ENCODE results near the gene SHC3.
"Not testable (repeated sequence)": the region's sequence is repeated elsewhere in the genome, so short reads cannot be mapped to it uniquely, and the experiment has no call there.

Gene SHC3, protein sequence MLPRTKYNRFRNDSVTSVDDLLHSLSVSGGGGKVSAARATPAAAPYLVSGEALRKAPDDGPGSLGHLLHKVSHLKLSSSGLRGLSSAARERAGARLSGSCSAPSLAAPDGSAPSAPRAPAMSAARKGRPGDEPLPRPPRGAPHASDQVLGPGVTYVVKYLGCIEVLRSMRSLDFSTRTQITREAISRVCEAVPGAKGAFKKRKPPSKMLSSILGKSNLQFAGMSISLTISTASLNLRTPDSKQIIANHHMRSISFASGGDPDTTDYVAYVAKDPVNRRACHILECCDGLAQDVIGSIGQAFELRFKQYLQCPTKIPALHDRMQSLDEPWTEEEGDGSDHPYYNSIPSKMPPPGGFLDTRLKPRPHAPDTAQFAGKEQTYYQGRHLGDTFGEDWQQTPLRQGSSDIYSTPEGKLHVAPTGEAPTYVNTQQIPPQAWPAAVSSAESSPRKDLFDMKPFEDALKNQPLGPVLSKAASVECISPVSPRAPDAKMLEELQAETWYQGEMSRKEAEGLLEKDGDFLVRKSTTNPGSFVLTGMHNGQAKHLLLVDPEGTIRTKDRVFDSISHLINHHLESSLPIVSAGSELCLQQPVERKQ

DNA sequence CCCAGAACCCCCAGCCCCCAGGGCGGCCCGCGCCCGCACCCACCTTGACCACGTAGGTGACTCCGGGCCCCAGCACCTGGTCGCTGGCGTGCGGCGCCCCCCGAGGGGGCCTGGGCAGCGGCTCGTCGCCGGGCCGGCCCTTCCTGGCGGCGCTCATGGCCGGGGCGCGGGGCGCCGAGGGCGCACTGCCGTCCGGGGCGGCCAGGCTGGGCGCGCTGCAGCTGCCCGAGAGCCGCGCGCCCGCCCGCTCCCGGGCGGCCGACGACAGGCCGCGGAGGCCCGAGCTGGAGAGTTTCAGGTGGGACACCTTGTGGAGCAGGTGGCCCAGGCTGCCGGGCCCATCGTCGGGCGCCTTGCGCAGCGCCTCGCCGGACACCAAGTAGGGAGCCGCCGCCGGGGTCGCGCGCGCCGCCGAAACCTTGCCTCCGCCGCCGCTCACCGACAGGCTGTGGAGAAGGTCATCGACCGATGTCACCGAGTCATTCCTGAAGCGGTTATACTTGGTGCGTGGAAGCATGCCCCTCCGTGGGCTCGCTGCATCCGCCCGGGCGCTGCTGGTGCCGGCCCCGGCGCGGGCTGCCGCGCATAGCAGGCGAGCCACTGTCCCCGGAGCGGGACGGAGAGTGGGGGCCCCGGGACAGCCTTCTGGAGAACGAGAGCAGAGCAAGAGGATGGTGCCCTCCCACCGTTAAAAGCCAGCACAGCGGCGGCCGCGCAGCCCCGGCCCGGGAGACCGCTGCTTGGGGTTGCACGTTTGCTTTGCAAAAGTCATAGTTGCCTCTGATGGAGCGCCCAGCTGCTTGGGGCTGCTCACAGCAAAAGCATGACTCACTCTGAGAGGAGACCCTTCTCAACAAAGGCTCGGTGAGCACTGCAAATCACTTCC lies at the start of gene SHC3:
Gene SHC3 (minus strand): TSS at position 875 of the 886 bp plus-strand sequence. CDS start 358 bp downstream, at position 517.
- no peak for DNase-seq

DNA sequence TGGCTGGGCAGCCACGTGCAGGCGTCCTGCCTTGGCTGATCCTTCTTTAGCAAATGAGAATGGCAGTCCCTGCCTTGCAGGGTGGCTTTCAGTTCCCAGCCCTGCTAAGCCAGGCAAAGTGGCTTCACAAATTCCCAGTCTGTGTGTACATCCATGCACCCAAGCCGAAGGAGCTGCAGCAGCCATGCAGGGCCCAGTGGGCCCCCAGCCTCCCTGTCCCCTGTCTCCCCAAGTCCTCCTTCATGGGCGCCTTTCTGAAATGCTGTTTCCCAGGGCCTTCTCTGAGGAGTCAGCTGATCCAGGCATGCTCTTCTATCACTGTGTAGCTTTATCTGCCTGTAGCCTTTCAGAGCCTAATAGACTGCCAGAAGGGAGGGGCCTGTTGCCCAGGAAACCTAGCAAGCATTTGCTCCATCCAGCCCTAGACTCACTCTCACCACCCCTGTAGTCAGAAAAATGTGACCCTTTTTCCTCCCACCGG lies 47.4 kb upstream of the SHC3 start:
- no peak for DNase-seq

DNA sequence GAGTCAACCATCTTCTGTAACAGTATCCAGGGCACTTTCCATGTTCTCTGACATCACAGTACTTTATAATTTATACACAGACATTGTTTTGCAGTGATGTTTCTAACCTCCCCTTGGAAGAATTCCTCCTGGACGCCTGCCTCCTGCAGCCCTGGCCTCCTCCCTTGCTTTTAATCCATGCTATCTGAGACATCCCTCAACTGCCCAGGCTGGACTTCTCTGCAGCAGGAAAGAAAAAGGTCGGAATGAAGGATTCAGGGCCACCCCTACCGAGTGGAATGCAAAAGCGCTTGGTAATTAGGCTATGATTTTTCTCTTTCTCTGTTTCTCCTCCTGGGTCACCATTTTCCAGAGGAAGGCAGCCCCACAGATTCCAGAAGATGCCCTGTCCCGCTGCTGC lies 47.0 kb upstream of the SHC3 start:
- no peak for DNase-seq

DNA sequence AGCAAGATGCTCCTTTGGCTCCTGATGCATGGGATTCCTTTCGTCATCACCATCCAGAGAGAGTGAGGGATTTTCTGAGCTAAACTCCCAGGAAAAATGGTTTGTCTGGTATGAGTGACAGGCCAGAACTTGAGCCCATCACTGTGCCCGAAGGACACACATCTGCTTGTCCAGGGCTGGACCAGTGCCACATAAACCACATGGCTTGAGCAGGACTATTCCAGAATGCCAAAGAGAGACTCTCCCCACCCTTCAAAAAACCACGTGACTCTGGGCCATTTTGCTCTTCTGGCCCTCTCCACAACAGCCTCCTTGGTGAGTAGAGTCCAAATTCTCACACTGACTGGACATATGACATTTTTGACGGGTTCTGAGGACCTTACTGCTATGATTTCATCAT lies 46.4 kb upstream of the SHC3 start:
- DNase-seq = no peak

DNA sequence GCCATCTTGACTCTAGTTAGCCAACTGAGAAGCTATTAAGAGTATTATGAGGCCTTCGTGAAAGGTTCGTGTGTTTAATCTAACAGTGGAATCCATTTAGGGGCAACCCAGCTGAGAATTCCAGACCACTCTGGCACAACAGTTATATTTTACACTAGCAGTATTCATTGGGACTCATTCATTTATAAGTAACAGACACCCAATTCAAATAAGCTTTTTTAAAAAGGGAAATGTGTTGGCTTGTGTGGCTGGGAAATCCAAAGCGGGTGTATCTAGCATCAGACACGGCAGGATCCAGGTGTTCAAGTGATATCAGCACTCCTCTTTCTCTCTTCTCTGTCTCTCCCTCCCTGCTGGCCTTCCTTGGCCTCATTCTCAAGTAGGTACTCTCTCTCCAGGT lies 46.0 kb upstream of the SHC3 start:
- no peak for DNase-seq

DNA sequence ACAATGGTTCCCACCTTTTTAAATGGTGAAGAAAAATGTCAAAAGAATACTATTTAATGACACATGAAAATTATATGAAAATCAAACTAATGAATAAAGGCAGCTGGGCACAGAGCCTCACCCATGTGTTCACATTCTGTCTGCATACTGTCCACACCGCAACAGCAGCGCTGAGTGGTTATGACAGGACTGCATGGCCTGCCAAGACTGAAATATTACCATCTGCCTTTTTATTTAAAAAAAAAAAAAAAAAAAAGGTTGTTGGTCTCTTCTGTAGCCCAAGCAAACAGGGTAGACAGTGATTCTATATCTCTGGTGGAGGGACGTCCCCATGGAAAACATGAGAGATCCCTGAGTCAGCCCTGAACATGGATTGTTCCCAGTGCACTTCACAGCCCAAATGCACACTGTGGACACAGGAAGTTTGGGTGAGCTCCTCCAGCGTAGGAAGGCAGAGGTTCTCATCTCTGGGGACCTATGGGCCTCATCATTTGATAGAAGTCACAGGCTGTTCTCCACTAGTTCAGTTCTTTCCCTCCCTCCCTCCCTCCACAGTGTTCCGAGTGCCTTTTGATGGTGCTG lies 44.9 kb upstream of the SHC3 start:
- DNase-seq = no peak

DNA sequence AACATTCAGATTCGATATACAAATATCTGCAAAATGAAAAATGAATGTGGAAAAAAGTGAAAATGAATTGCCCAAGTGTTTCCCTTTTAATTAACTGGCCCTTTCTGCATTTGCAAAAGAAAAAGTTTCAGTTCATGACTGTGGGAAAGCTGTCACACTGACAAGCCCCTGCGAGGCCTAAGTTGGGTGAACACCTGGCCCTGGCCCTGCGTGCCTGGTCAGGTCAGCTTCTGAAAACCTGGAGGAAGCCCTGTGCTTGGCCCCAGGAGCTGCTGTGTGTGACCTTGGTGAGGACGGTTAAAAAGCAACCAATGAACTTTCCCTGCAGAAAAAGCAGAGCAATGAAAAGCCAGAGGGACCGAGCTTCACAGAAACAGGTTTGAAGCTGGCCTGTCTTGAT lies 41.0 kb upstream of the SHC3 start:
- DNase-seq = no peak

DNA sequence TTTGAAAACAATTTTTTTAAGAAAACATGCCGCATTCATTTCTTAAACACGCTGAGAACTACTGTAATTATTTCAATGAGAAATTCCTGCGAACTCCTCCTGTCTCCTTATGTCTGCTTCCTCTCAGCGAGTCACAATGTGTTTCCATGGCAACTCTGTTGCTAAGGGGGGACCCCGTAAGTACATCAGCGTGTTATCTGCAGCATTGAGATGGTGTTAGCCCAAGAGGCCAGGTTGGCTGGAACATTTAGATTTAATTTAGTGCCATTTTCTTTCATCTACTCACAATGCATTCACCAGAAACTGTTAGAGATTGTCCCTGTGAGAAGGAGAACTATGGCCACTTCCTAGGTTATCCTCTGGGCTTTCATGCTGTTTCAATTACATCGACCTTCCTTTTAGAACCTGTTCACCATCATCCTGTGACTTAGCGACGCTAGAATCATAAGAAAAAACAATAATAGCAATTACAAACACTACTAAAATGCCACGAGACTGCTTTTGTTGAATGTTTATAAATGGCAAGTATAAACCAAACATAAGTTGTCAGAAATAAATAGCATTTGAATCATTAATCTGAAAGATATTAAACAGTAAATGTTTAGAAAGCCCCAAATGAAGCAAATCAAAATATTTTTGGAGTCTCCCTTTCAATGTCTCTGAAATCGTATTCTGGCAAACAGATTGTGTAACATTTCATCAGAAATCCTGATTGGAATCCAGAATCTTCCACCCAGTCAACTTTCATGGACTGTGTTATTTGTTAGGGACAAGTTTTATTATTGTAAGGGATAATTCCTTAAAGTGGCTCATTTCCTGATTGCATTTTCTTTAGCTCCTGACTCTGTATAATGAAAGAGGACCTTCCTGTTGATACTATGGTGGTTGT lies 39.7 kb upstream of the SHC3 start:
- no peak for DNase-seq

DNA sequence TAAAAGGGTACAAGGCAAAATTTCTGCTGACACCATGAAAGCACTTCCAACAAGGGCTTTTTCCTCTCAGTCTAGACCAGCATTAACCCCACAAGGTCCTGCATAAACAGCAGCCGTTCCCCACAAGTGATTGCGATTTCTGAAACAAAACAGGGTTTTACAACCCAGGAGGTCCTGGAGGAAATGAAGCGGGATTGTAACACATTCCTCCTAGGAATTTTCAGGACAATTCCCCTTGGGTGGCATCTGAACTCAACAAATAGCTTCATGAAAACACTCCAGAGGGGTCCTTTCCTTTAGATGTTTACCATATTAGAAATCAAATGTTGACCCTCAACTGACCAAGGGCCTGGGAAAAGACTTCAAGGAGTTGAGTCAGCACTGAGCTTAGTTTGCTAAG lies 36.7 kb upstream of the SHC3 start:
- DNase-seq = no peak

DNA sequence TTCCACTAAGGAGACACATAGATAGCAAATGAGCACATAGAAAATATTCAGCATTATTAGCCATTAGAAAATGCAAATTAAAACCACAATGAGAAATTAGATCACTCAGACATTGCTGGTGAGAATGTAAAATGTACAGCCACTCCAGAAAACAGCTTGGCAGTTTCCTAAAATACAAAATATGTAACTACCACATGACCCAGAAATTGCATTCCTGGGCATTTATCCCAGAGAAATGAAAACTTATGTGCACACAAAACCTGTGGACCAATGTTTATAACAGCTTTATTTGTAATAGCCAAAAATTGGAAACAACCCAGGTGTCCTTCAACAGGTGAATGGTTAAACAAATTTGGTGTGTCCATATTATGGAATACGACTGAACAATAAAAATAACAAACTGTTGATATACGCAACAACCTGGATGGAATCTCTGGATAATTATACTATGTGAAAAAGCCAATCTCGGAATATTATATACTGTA lies 34.8 kb upstream of the SHC3 start:
- no peak for DNase-seq

DNA sequence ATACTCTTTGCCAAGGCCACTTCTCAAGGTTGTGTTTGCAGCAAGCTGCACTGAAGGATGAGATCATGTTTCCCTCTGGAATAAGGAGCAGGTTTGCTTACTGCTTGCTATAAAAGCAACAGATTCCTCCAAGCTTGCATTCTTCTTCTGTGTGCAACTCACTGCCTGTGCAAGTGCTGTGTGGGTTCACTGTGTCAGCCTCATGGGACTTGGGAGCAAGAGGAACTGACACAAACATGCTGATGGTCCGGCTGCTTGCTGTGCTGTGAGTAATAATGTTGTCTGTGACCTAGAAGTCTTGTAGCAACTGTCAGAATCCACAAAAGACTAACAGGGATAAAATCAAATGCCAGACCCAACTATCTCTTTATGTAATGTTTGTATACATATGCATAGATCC lies 33.6 kb upstream of the SHC3 start:
- no peak for DNase-seq

DNA sequence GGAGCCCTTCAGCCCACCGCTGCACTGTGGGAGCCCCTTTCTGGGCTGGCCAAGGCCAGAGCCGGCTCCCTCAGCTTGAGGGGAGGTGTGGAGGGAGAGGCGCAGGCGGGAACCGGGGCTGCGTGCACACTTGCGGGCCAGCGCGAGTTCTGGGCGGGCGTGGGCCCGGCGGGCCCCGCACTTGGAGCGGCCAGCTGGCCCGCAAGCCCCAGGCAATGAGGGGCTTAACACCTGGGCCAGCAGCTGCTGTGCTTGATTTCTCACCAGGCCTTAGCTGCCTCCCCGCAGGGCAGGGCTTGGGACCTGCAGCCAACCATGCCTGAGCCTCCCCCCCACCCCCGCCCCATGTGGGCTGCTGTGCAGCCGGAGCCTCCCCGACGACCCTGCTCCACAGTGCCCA lies 30.7 kb upstream of the SHC3 start:
- DNase-seq = not testable (repeated sequence)

DNA sequence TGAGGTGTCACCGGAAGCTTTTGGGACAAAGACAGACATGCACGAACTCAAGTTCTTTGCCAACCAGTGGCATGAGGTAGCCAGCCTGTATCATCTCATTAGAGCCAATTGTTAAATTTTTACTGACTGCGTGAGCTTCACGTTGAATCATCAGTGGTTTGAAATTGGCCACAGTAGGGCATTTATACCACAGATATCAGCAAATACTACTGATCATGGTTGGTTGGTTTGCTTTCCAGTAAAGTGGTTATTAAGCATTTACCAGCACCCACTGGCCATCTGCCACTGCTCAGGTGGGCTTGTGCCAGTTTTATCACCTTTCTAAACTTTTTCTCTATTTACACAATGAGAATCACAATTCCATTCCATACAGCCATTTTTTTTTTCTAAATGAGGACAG lies 28.4 kb upstream of the SHC3 start:
- no peak for DNase-seq

DNA sequence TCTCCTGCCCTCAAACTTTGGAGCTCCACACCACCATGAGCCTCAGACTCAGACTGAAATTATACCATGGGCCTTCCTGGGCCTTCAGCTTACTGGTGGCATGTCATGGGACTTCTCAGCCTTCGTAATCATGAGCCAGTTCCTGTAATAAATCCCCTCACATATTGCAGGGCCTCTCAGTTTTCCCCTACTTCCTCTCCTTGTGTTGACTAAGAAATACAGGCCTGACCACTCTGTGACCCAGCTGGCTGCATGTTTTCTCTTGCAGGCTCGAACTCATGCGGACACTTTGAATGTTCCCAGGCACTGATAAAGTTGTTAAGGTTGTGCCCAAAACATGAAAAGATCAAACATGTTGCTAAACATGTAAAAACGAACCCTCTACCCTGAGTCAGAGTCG lies 26.2 kb upstream of the SHC3 start:
- no peak for DNase-seq

DNA sequence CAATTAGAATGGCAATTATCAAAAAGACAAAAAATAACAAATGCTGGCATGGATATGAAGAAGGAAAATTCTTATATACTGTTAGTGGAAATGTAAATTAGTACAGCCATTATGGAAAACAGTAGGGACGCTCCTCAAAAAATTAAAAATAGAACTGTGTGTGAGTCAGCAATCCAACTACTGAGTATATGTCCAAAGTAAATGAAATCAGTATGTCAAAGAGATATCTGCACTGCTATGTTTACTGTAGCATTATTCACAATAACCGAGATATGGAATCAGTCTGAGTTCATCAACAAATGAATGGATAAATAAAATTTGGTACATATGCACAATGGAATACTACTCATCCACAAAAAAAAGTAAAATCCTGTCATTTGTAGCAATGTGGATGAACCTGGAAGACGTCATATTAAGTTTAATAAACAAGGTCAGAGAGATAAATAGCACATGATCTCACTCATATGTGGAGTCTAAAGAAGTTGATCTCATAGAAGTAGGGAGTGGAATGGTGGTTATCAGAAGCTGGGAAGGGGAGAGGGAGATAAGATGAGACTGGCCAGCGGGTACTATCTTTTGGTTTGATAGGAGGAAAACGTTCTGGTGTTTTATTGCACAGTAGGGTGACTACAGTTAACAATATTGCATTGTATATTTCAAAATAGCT lies 16.6 kb upstream of the SHC3 start:
- DNase-seq = no peak

DNA sequence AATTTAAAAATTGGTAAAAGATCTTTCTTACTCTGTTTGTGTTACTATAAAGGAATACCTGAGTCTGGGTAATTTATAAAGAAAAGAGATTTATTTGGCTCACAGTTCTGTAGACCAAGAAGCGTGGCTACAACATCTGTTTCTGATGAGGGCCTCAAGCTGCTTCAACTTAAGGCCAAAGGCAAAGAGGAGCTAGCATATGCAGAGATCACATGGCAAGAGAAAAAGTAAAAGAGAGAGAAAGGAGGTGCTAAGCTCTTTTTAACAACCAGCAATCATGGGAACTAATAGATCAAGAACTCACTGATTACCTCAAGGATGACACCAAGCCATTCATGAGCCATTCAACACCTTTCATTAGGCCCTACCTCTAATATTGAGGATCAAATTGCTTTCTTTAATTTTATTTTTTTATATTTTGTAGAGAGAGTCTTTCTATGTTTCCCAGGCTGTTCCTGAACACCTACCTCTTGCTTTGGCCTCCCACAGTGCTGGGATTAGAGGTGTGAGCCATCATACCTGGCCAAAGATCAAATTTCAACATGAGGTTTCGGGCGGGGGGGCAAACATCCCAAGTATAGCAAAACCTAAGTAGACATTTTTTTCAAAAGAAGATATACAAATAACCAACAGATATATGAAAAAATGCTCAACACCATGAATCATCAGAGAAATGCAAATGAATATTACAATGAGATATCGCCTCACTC lies 16.0 kb upstream of the SHC3 start:
- DNase-seq = no peak

DNA sequence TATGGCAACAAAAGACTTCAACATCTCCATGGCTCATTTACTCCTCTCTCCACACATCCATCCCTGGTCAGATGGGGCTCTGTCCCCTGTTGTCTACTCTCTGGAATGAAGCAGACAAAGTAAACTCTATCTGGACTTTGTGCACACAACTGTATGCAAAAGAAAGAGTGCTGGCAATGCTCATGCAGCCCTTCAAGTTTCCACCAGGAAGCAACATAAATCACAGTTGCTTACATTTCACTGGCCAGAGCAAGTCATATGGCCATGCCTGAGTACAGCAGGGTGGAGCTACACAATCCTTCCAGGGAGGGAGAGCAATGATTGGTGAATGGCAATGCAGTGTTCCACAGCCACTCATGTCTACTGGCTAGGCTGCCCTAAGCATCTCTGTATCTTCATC lies 12.4 kb upstream of the SHC3 start:
- DNase-seq = no peak

DNA sequence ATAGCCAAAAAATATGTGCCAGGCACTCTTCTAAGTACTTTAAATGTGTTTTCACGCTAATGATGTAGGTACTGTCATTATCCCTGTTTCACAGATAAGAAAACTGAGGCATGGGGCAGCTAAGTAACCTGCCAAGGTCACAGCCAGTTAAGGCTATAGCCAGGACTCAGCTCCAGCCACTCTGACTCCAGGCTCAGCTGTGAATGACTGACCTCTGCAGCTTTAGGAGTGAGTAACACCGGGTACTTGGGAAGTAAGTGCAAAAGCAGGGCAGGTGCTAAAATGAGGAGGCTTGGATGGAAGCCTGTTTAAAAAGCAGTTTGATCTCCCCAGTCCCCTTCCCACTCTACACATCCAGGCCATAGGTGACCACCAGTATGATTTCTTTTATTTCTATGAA lies 10.6 kb upstream of the SHC3 start:
- DNase-seq = no peak

DNA sequence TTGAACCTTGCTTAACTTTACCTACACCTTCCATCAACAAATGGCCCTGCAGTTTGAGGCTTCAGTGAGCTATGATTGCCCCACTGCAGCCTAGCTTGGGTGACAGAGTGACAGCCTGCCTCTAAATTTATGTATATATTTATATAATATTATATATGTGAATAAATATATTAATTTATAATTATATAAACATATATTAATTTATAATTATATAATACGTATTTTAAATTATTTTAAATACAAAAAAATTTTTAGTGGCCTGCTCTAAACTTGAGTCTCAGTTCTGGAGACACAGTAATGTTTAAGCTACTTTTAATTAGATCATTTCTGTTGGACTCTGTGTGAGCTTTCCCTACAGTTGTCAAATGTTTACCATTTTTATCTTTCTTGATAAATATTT lies 9.3 kb upstream of the SHC3 start:
- DNase-seq = no peak

DNA sequence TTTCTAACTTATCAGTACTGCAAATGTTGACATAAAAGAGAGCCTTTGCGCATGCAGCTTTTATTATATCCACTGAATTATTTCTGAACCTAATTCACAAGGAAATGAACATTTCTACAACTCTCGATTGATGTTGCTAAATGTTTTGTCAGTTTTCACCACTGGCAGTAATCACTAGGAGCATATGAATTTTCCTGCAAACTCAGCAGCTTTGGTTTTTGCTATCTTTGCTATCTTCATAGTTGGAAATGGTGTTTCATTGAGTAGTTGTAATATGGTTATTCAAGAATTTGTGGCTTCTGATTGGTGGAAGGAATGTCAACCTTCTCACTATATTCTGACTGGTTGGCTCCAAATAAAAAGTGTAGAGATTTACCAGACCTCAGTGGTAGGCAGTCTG lies 8.9 kb upstream of the SHC3 start:
- no peak for DNase-seq

DNA sequence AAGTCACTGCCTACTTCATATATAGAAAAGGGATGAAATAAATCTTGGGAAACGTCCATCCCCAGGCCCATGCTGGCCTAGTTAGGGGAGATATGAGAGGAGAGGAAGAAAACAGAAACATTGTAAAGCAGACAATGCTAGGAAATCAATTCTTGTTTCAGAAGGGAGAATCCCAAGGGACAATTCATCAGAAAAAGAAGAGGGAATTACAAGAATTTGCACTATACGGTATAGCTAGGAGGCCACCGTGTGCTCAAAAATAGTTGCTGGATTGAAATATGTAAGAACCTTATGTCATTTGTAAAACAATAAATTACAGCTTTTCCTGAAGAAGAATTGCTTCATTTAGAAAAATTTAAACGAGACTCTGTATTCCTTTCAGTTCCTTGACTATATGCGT lies 8.3 kb upstream of the SHC3 start:
- DNase-seq = no peak

Measured in GF-D8 (cell line).